Left lung (tissue), 10 donors: Measurements from ENCODE around the gene GSS. TPM values are rescaled to one million over a fixed set of nuclear protein-coding genes. Genes with fewer than 3 reads are reported as not detected.

ENCODE experiments used
- ATAC-seq: fragments of 200-7000 bp; cut with Tn5 transposase; one replicate; pipeline ENCODE4 v1.9.1; 2020; ENCODE audit warnings: moderate library complexity
- DNase-seq, 4 donors: peaks; one replicate each; pipeline ENCODE4 v3.0.0-alpha.2; 2013 to 2020
- H3K27ac ChIP-seq, 2 donors: fragments of 200-600 bp; sonication (generic) in 1 of 2; one replicate each; pipeline versions ENCODE4 v1.5.0 to v1.8.0; 2020 to 2021
- H3K27me3 ChIP-seq, 2 donors: fragments of 200-600 bp; sonication (generic) in 1 of 2; one replicate each; pipeline versions ENCODE4 v1.5.0 to v1.8.0; 2020 to 2021
- H3K36me3 ChIP-seq, 2 donors: fragments of 200-600 bp; sonication (generic) in 1 of 2; one replicate each; pipeline versions ENCODE4 v1.5.0 to v1.8.0; 2020 to 2021
- H3K4me1 ChIP-seq, 2 donors: fragments of 200-600 bp; one replicate each; pipeline ENCODE4 v1.8.0; 2021
- H3K4me3 ChIP-seq, 2 donors: fragments of 200-600 bp; sonication (generic) in 1 of 2; one replicate each; pipeline versions ENCODE4 v1.5.0 to v1.8.0; 2020 to 2021; ENCODE audit warnings: mild to moderate bottlenecking in 1 of 2
- H3K9me3 ChIP-seq, 2 donors: fragments of 200-600 bp; sonication (generic) in 1 of 2; one replicate each; pipeline versions ENCODE4 v1.5.0 to v1.8.0; 2020 to 2021
- intact Hi-C, 2 donors: fragments of 100-400 bp; cut with DNase I; formaldehyde crosslinking; loops; one replicate each; pipeline versions ENCODE4 v1.11.2 to v1.14.2; 2022
- polyA plus RNA-seq, 6 donors: library from polyadenylated mRNA; unstranded; fragments of 120-200 nt; gene quantifications; one replicate each; pipeline ENCODE4 v1.2.1, GENCODE V29; 2013; ENCODE audit not compliant: insufficient read length in 6 of 6
- total RNA-seq, 2 donors: library from RNA; stranded (reverse); fragmentation: NEBNext Ultra II Directional; extraction: Animal tissue kit (Norgen Biotek cat#: 25700); gene quantifications; one replicate each; pipeline ENCODE4 v1.2.1, GENCODE V29; 2021
- TF ChIP-seq, protein P1 (sequence below), 2 donors: fragments of 200-600 bp; sonication (generic) in 1 of 2; IDR thresholded peaks; one replicate each; pipeline versions ENCODE4 v1.5.0 to v1.8.0; 2021; ENCODE audit warnings: antibody characterized with exemption in 2 of 2
- donor health status: DM: no; HTN: yes; CAD: no.
- donor health status: DM: no; HTN: no; CAD: no.

Gene GSS
- total and polyA plus RNA-seq, 8 donors: 37.8 to 50.3 (median 41.5) TPM

DNA sequence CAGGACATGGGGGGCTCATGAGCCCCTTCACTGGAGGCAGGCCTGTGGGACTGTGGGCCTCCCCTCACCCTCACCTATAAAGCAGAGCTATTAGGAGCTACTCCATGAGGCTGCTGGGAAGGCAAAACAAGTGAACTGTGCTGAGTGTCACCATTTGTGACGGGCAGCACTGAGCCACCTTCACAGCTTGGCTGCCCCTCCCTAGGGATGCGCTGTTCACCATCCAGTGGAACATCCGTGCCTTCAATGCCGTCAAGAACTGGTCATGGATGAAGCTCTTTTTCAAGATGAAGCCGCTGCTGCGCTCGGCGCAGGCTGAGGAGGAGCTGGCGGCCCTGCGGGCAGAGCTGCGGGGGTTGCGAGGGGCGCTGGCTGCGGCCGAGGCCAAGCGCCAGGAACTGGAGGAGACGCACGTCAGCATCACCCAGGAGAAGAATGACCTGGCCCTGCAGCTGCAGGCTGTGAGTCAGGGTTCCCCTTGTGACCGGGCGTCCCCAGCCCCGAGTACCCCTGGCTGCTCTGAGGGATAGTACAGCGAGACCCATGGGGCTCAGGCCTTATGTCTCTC lies 38.4 kb upstream of the GSS start:
- Histone ChIP-seq H3K9me3 (no peaks in the 10 kb centered on the region), H3K27ac (no peak overlapping the region), H3K36me3 (peaks cover 0 to 65% of the 10 kb centered on the region in 2 donors), H3K27me3 (no peaks in the 10 kb centered on the region), H3K4me1 (no peaks in the 10 kb centered on the region), H3K4me3 (no peak overlapping the region)
- intact Hi-C loops: no loop called here
- peak in 1 of 4 donors; percentile 65 for DNase-seq
- ATAC-seq: no peak
- TF ChIP-seq, protein P1, sequence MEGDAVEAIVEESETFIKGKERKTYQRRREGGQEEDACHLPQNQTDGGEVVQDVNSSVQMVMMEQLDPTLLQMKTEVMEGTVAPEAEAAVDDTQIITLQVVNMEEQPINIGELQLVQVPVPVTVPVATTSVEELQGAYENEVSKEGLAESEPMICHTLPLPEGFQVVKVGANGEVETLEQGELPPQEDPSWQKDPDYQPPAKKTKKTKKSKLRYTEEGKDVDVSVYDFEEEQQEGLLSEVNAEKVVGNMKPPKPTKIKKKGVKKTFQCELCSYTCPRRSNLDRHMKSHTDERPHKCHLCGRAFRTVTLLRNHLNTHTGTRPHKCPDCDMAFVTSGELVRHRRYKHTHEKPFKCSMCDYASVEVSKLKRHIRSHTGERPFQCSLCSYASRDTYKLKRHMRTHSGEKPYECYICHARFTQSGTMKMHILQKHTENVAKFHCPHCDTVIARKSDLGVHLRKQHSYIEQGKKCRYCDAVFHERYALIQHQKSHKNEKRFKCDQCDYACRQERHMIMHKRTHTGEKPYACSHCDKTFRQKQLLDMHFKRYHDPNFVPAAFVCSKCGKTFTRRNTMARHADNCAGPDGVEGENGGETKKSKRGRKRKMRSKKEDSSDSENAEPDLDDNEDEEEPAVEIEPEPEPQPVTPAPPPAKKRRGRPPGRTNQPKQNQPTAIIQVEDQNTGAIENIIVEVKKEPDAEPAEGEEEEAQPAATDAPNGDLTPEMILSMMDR (IDR thresholded peaks at IDR 0.05): no peak

DNA sequence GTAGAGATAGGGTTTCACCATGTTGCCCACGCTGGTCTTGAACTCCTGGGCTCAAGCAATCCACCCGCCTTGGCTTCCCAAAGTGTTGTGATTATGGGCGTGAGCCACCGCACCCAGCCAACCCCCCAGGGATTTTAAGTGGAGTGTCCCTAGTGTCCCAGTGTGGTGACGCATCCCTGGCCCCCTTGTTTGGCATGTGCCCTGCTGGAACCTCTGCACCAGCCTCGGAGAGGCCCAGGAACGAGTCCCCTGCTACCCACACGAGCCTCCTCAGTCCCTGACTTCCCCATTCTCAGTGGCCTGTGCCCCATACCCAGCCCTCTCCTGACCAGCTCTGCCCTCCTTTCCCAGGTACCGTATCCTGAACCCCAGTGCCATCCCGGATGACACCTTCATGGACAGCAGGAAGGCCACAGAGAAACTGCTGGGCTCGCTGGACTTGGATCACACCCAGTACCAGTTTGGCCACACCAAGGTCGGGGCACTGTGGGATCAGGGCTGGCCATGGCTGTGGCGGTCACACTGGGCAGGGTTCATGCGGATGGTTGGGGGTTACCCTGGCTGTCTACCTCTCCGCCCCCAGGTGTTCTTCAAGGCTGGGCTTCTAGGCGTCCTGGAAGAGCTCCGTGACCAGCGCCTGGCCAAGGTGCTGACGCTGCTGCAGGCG lies 37.3 kb upstream of the GSS start:
- H3K4me3 ChIP-seq: no peak overlapping the region
- H3K4me1 ChIP-seq: no peaks in the 10 kb centered on the region
- H3K9me3 ChIP-seq: no peaks in the 10 kb centered on the region
- ATAC-seq (no peak), DNase-seq (peak in 1 of 4 donors; percentile 67)
- H3K27ac ChIP-seq: no peak overlapping the region
- peaks cover 0 to 54% of the 10 kb centered on the region in 2 donors for H3K36me3 ChIP-seq
- intact Hi-C loops: no loop called here
- TF ChIP-seq, protein P1 (IDR thresholded peaks at IDR 0.05): no peak
- H3K27me3 ChIP-seq: no peaks in the 10 kb centered on the region

DNA sequence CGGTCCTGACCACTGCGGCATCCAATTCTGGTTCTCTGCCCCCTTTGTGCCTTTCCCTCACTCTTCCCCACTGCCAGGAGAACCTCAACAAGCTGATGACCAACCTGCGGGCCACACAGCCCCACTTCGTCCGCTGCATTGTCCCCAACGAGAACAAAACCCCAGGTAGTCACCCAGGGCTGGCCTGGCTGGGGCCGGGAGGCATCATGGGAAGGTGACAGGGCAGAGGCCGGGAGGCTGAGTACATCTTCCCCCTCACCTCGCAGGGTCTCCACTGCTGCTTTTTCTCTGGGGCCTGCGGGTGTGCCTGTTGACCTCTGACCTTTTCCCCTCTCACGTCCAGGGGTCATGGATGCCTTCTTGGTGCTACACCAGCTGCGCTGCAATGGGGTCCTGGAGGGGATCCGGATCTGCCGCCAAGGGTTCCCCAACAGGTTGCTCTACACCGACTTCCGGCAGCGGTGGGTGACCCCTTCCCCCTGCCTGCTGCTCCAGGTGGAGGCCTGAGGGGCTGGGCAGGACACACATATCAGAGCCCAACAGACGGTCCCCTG lies 35.1 kb upstream of the GSS start:
- ATAC-seq: no peak
- Histone ChIP-seq H3K36me3 (peaks cover 0 to 32% of the 10 kb centered on the region in 2 donors), H3K9me3 (no peaks in the 10 kb centered on the region), H3K27me3 (peaks cover 0 to 6% of the 10 kb centered on the region in 2 donors), H3K4me3 (no peak overlapping the region), H3K27ac (no peak overlapping the region), H3K4me1 (no peaks in the 10 kb centered on the region)
- TF ChIP-seq, protein P1 (IDR thresholded peaks at IDR 0.05): no peak
- intact Hi-C loops: no loop called here
- no peak for DNase-seq

DNA sequence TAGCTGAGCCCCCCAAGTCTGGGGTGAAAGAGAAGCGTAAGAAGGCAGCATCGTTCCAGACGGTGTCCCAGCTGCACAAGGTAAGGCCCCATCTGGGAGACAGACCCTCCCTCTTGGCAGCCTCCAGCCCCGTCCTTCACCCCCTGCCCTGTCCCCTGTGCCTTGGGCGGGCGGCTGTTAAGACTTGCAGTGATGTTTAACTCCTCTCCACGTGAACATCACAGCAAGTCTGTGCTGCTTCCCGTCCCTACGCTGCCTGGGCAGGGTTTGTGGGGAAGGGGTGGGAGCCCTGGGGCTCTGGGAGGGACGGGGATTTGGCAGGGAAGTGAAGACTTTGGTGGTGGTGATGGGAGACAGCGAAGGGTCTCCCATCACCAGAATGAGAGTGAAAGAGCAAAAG lies 34.6 kb upstream of the GSS start:
- no peaks in the 10 kb centered on the region for H3K9me3 ChIP-seq
- H3K4me1 ChIP-seq: no peaks in the 10 kb centered on the region
- no peak overlapping the region for H3K27ac ChIP-seq
- peaks cover 0 to 27% of the 10 kb centered on the region in 2 donors for H3K36me3 ChIP-seq
- H3K4me3 ChIP-seq: no peak overlapping the region
- DNase-seq: no peak
- H3K27me3 ChIP-seq: peaks cover 0 to 11% of the 10 kb centered on the region in 2 donors
- intact Hi-C loops: no loop called here
- TF ChIP-seq, protein P1 (IDR thresholded peaks at IDR 0.05): no peak
- no peak for ATAC-seq

DNA sequence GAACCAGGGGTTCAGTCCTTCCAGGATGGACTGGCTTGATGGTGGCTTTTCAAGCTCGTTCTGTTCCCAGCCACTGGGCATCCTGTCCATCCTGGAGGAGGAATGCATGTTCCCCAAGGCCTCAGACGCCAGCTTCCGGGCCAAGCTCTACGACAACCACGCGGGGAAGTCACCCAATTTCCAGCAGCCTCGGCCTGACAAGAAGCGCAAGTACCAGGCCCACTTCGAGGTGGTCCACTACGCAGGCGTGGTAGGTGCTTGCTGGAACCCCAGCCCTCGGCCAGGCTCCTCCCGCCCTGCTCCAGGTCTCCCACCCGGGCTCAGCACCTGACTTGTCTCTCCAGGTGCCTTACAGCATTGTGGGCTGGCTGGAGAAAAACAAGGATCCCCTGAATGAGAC lies 34.1 kb upstream of the GSS start:
- TF ChIP-seq, protein P1 (IDR thresholded peaks at IDR 0.05): no peak
- peaks cover 0 to 21% of the 10 kb centered on the region in 2 donors for H3K36me3 ChIP-seq
- DNase-seq (no peak), ATAC-seq (no peak)
- intact Hi-C loops: no loop called here
- no peak overlapping the region for H3K4me3 ChIP-seq
- no peak overlapping the region for H3K27ac ChIP-seq
- H3K4me1 ChIP-seq: no peaks in the 10 kb centered on the region
- no peaks in the 10 kb centered on the region for H3K9me3 ChIP-seq
- peaks cover 0 to 16% of the 10 kb centered on the region in 2 donors for H3K27me3 ChIP-seq
